ENCODE data around the gene ARHGAP26.

Gene ARHGAP26

GRCh38 chr5:143023411-143024096 is 253.4 kb downstream of the ARHGAP26 start:
- DNase-seq = peak; percentile 67

- no peak for DNase-seq
Observed at GRCh38 chr5:143024228-143024920, 254.2 kb downstream of the ARHGAP26 start.

GRCh38 chr5:143025376-143025775 is 255.2 kb downstream of the ARHGAP26 start:
- no peak for DNase-seq

GRCh38 chr5:143025971-143026370 is 255.8 kb downstream of the ARHGAP26 start:
- no peak for DNase-seq

GRCh38 chr5:143026380-143026779 is 256.2 kb downstream of the ARHGAP26 start:
- no peak for DNase-seq

GRCh38 chr5:143029293-143029692 is 259.1 kb downstream of the ARHGAP26 start:
- no peak for DNase-seq

- peak; percentile 26 for DNase-seq
Observed at GRCh38 chr5:143030349-143030748, 260.2 kb downstream of the ARHGAP26 start.

- no peak for DNase-seq
Observed at GRCh38 chr5:143031781-143032580, 261.8 kb downstream of the ARHGAP26 start.

GRCh38 chr5:143032581-143032836 is 262.3 kb downstream of the ARHGAP26 start:
- DNase-seq = no peak

- DNase-seq = no peak
Observed at GRCh38 chr5:143033535-143034250, 263.5 kb downstream of the ARHGAP26 start.

GRCh38 chr5:143036146-143036927 is 266.2 kb downstream of the ARHGAP26 start:
- peak; percentile 37 for DNase-seq

- DNase-seq = no peak
Observed at GRCh38 chr5:143037071-143037470, 266.9 kb downstream of the ARHGAP26 start.

GRCh38 chr5:143037708-143038107 is 267.5 kb downstream of the ARHGAP26 start:
- no peak for DNase-seq

- DNase-seq = no peak
Observed at GRCh38 chr5:143040622-143041021, 270.4 kb downstream of the ARHGAP26 start.

- no peak for DNase-seq
Observed at GRCh38 chr5:143041461-143041860, 271.3 kb downstream of the ARHGAP26 start.

GRCh38 chr5:143041972-143042770 is 272.0 kb downstream of the ARHGAP26 start:
- no peak for DNase-seq

- DNase-seq = no peak
Observed at GRCh38 chr5:143044265-143044664, 274.1 kb downstream of the ARHGAP26 start.

GRCh38 chr5:143045062-143045461 is 274.9 kb downstream of the ARHGAP26 start:
- DNase-seq = no peak

- no peak for DNase-seq
Observed at GRCh38 chr5:143046314-143046713, 276.1 kb downstream of the ARHGAP26 start.

- no peak for DNase-seq
Observed at GRCh38 chr5:143047091-143047490, 276.9 kb downstream of the ARHGAP26 start.

GRCh38 chr5:143050183-143050582 is 280.0 kb downstream of the ARHGAP26 start:
- DNase-seq = no peak
